ENCODE results near the gene COL15A1.

DNA sequence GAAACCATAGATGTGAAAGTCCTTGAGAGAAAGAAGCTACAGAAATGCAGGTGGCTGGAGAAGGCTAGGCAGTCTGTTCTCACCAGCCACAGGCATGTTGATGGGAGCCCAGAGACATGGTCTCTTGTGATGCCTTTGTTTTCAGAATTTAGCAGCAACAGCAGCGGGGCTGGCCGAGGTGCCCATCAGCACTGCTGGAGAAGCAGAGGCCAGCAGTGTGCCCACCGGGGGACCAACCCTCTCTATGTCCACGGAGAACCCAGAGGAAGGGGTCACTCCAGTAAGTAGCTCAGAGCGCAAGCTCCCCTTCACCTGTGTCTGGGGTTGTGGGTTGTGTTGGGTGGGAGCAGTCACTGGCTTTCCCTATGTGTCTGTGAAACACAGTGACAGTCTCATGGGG lies 59.6 kb downstream of the COL15A1 start:
- TF ChIP-seq CTCF (IDR thresholded peaks at IDR 0.05; ENCODE audit: low read length) (no peak), EZH2 (optimal IDR thresholded peaks at IDR 0.05; ENCODE audit: low read depth, low read length) (no peak), EZH2phosphoT487 (IDR thresholded peaks at IDR 0.05; ENCODE audit: low read length) (no peak)
